ENCODE results near the gene PIK3CG.
"Not testable (repeated sequence)": the region's sequence is repeated elsewhere in the genome, so short reads cannot be mapped to it uniquely, and the experiment has no call there.

The PIK3CG gene

GRCh38 chr7:106887421-106887820, 22.3 kb downstream of the PIK3CG start:
- no peak for DNase-seq (ENCODE audit: low read depth)

DNA sequence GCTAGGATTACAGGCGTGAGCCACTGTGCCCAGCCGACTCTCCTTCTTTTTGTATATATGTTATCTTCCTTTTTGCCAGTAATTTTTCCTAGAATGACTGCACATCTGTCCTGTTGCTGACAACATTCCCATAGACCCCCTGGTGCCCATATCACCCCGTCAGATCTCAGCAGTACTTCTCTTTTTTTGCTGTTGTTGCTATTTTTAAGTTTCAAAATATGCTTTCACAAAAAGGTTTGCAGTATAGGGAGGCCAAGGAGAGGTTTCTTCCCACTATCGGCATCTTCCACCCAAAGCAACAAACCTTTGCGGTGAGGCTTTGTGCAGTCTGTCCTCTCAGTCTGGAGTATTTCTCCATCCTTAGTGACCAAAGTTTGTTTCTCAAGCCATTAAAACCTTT, 23.1 kb downstream of the PIK3CG start:
- DNase-seq (ENCODE audit: low read depth) = no peak

GRCh38 chr7:106890952-106891351, 25.9 kb downstream of the PIK3CG start:
- DNase-seq (ENCODE audit: low read depth) = no peak

GRCh38 chr7:106891548-106892410, 26.7 kb downstream of the PIK3CG start:
- DNase-seq (ENCODE audit: low read depth) = no peak

DNA sequence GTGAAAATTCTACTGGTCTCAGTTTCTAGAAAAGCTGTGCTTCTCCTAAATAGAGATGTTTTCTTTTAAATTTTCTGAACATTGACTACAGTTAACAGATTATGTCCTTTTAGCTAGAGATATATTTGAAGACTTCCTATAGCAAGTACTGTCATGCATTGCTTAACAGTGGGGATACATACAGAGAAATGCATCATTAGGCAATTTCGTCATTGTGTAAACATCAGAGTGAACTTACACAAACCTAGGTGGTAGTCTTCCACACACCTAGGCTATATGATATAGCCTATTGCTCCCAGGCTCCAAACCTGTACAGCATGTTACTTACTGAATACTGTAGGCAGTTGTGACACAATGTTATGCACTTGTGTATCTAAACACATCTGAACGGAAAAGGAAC, 28.5 kb downstream of the PIK3CG start:
- no peak for DNase-seq (ENCODE audit: low read depth)

DNA sequence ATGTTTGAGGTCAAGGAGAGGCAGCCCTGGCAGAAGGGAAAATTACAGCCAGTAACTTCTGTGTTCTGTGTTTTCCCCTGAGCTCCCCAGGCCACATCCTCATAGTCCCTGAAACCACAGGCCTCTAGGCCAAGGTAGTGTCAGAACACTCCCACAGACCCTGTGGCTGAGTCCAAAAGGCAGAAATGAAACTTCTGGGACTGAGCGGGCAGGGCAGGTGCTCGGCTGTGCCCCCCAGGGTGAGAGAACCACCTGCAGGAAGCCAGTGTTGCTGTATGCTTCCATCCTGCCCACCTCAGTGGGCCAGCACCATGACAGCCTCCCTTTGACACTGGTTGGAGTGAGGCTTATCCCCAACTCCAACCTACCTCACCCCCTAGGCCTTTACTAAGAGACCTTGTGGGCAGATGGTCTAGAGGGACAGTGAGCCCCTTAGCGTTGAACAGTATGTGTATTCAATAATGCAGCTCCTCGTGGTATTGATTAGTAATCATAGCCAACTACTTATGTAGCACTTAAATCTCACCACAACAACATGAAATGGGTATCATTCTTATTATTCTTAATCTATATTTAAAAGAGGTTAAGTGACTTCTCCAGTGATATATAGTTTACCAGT, 30.3 kb downstream of the PIK3CG start:
- no peak for DNase-seq (ENCODE audit: low read depth)

DNA sequence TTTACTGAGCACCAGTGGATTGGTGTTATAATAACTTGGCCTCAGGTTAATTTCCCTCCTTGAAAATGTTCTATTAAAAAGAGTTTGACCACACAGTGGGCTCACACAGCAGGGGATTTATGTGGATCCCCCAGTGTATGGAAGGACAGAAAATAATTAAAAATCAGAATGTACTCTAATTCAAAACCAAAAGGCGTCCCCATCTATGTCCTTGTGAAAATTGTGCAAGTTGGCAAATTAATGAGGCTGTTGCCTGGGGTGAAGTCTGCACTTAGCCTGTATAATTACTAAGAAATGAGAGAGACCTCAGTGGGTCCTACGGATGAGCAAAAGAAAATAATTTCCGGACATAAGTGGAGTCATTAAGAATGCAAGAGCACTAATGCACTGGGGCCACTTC, 31.1 kb downstream of the PIK3CG start:
- no peak for DNase-seq (ENCODE audit: low read depth)

DNA sequence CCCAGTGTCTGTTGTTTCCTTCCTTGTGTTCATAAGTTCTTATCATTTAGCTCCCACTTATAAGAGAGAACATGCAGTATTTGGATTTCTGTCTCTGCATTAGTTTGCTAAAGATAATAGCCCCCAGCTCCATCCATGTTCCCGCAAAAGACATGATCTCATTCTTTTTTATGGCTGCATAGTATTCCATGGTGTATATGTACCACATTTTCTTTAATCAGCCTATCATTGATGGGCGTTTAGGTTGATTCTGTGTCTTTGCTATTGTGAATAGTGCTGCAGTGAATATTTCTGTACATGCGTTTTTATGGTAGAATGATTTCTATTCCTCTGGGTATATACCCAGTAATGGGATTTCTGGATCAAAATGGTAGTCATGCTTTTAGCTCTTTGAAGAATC, 32.5 kb downstream of the PIK3CG start:
- DNase-seq (ENCODE audit: low read depth) = not testable (repeated sequence)

- DNase-seq (ENCODE audit: low read depth) = not testable (repeated sequence)
These were observed 33.9 kb downstream of the PIK3CG start for GRCh38 chr7:106898967-106899366.

GRCh38 chr7:106901828-106902441, 36.9 kb downstream of the PIK3CG start:
- DNase-seq (ENCODE audit: low read depth) = no peak

DNA sequence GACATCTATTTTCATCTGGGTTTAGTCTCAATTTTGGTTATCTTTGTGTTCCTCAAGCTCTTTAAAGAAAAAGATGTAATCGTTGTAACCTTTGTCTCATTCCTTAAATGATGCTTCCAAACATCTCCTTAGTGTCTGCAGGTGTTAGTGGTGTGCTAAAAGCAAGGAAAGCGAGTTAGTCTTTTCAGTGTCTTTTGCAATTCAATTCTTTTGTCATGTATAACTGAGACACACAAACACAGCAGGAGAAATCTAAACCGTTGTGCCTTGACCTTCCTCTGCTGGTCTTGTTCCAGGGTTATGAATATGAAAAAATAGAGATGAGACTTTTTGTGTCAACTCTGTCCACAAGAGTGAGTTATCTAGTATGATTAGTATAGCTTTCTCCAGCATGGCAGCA, 40.7 kb downstream of the PIK3CG start:
- DNase-seq (ENCODE audit: low read depth) = no peak

- DNase-seq (ENCODE audit: low read depth) = no peak
These were observed 46.9 kb downstream of the PIK3CG start for GRCh38 chr7:106911959-106912358.

GRCh38 chr7:106914018-106914607, 49.0 kb downstream of the PIK3CG start:
- no peak for DNase-seq (ENCODE audit: low read depth)

DNA sequence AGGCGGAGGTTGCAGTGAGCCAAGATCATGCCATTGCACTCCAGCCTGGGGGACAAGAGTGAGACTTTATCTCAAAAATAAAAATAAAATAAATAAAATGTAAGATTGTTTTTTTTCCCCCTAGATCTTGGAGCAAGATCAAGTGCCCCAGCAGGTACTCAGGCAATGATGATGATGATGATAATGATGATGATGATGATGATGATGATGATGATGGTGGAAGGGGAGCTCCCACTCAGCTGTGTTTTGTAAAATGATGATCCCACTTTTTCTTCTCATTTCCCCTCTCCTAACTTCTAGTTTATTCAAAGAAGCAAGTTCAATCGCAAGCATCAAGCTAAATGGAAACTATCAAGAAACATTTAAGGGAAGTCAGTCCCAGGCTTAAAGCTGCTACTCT, 50.3 kb downstream of the PIK3CG start:
- DNase-seq (ENCODE audit: low read depth) = no peak

DNA sequence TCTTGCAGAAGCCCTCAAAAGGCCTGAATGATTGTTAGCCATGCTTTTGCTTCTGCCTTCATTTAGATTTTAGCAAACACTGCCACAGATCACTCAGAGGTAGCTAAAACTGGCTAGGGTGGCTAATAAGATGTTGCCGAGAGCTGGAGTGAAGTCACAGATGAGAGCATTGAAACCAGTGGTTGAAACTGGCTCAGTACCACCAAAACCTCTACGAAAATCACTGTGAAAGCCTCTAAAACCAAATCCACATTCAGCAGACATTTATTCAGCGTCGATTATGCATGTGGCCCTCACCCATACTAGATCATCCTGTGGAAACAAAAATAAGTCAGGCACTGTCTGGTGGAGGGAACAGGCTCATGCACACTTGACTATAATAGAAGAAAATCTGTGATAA, 50.8 kb downstream of the PIK3CG start:
- no peak for DNase-seq (ENCODE audit: low read depth)

- DNase-seq (ENCODE audit: low read depth) = no peak
These were observed 51.6 kb downstream of the PIK3CG start for GRCh38 chr7:106916679-106917078.

- DNase-seq (ENCODE audit: low read depth) = no peak
These were observed 53.9 kb downstream of the PIK3CG start for GRCh38 chr7:106918991-106919390.

DNA sequence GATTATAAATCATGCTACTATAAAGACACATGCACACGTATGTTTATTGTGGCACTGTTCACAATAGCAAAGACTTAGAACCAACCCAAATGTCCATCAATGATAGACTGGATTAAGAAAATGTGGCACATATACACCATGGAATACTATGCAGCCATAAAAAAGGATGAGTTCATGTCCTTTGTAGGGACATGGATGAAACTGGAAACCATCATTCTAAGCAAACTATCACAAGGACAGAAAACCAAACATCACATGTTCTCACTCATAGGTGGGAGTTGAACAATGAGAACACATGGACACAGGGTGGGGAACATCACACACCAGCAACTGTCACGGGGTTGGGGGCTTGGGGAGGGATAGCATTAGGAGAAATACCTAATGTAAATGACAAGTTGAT, 59.4 kb downstream of the PIK3CG start:
- not testable (repeated sequence) for DNase-seq (ENCODE audit: low read depth)

GRCh38 chr7:106926892-106927291, 61.8 kb downstream of the PIK3CG start:
- no peak for DNase-seq (ENCODE audit: low read depth)

DNA sequence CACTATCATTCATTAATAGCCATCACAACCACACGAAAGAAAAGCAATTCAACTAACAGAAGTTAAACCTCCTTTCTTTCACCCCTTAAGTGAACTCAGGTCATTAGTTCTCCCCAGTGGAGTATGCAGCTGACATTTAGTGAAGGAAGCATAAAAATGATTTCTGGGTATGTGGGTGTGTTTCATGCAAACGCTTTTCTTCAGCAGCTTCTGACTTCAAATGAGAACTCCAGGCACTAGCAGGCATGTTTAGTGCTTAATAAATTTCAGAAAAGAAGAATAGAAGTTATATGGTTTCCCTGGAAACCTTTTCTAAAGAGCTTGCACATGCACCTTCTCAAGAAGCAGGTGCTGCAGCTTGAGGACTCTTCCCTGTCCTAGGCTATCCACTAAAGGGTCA, 62.5 kb downstream of the PIK3CG start:
- no peak for DNase-seq (ENCODE audit: low read depth)

- not testable (repeated sequence) for DNase-seq (ENCODE audit: low read depth)
These were observed 64.5 kb downstream of the PIK3CG start for GRCh38 chr7:106929616-106930015.

GRCh38 chr7:106936236-106936635, 71.2 kb downstream of the PIK3CG start:
- no peak for DNase-seq (ENCODE audit: low read depth)

DNA sequence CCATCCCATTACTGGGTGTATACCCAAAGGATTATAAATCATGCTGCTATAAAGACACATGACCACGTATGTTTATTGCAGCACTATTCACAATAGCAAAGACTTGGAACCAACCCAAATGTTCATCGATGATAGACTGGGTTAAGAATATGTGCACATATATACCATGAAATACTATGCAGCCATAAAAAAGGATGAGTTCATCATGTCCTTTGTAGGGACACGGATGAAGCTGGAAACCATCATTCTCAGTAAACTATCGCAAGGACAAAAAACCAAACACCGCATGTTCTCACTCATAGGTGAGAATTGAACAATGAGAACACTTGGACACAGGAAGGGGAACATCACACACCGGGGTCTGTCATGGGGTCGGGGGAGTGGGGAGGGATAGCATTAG, 73.0 kb downstream of the PIK3CG start:
- DNase-seq (ENCODE audit: low read depth) = not testable (repeated sequence)
